CD4-positive, alpha-beta T cell treated with Interleukin-1 beta for 1 hour (primary cell): ENCODE results near the gene SART1.
"Not testable (repeated sequence)": the region's sequence is repeated elsewhere in the genome, so short reads cannot be mapped to it uniquely, and the experiment has no call there.

Source experiments
- DNase-seq, 2 donors: peaks; one replicate each; pipeline ENCODE4 v3.0.0-alpha.2; 2020 to 2022

SART1 gene

DNA sequence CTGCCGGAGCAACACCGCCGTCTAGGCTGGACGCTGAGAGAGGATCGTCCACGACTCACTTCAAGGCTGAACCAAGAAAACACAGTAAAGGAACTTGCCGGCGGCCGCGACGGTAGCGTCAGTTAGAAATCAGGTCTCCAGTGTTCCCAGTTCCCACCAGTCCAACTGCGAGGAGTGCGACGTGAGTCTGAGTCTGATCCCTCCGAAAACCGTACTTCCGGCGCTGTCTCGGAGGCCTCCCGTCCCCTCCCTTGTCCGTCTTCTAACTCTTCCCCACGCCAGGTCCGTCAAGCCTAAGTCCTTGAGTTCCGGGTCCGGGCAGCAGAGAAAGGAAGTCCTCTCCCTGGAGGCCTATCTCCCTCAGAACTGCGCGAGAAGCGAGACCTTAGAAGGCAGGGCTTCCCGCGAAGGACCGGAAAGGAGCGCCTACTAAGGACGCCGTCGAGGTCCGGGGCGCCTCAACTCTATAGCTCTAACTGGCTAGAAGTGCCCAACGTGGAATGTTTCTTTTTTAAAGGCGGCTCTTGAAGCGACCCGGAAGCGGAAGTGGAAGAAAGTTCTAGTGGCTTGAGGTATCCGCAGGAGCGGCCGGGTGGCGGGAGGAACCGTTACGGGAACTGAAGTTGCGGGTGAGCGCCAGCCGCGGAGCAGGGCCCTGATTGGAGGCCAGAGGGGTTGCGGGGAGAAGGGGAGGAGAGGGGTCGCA lies 40.6 kb downstream of the SART1 start, which contains the start of the genes BANF1 and EIF1AD:
TSS of gene BANF1 (plus strand) at position 562 of the 706 bp plus-strand sequence. CDS start 748 bp downstream, outside the sequence.
TSS of gene EIF1AD (minus strand) at position 216 of the 706 bp plus-strand sequence. CDS start 1,768 bp downstream, outside the sequence.
- DNase-seq: peak; percentile 91 to 96

DNA sequence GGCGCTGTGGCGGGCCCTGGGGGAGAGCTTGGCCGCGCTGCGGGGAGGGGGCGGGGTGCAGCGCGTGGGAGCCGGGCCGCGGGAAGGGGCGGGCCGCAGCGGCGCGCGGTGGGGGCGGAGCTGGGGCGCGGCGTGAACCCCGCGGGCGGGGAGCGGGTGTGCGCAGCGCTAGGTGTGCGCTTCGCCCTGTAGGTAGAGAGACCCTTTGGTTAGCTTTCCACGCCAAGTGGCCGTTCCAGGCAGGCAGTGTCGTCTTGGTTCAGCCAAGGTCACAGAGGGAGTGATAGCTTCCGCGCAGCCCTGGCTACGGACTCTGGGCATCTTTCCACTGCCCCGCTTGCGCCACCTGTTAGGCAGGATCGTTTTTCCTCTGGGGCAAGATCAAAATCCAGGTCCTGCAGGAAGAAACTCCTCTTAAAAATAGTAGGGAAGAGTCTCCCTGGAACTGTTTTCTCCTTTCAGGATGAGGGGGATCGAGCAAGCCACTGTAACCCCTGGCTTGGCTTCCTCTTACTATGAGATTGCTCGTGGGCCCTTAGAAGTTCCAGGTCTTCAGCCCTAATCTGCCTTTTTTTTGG lies 41.2 kb downstream of the SART1 start:
- no peak for DNase-seq

DNA sequence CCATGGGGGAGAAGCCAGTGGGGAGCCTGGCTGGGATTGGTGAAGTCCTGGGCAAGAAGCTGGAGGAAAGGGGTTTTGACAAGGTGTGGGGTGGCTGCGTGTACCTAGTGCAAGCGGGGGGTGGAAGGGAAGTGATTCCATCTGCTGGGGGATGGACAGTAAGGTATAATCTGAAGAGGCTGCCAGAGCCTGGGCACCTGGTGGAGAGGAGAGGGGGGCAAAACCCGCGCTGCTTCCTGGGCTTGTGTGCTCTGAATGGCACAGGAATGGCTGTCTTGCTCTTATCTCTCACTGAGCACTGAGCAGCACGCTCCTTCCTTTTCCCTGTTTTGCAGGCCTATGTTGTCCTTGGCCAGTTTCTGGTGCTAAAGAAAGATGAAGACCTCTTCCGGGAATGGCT lies 41.8 kb downstream of the SART1 start:
- DNase-seq: no peak

DNA sequence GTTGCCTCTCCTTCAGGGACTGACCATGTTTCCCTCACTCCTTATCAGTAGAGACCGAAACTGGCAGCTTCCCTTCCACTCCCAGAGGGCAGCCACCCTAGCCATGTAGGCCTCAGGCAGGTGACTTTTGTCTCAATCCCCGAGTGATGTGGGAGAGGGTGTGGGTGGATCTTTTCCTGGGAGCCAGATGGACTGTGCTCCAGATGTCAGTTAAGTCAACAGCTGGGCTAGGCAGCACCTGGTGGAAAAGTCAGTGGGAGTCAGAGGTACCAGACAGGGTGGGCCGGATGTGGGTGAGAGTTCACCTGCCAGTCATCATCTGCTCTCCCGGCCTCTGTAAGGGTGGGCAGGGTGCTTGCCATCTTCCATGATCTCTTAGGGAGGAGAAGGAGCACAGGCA lies 42.7 kb downstream of the SART1 start:
- no peak for DNase-seq

DNA sequence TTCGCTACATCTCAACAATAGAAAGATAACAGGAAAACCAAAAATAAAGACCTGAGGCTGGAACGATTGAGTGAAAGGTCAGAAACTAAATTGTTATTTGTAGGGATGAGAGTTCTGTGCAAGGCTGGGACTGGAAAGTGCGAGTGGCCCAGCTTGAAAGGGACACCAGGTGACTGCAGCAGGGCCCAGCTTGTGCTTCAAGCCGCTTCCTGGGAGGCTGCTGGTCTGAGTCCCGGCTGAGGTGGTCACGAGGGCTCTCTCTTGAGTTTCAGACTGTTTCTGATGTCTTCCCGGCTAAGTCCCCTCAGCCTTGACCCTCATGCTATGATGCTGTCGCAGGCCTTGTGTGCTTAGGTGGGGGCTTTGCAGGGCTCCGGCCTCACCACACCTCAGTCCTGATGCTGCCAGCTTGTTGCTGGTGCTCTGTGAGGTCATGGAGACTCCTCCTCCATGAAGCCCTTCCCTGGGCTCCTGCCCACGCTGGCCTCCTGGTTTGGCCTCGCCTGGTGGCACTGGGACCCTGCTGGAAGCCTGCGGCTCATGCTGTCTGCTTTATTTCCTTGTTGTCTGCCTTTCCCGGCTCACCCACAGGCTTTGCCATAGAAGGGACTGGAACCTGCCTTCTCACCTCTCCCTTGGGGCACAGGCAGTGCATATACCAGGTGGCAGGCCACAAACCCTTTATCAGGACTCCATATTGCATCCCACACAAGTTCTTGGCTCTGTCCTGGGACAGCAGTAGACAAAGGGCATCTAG lies 44.8 kb downstream of the SART1 start:
- DNase-seq: no peak

DNA sequence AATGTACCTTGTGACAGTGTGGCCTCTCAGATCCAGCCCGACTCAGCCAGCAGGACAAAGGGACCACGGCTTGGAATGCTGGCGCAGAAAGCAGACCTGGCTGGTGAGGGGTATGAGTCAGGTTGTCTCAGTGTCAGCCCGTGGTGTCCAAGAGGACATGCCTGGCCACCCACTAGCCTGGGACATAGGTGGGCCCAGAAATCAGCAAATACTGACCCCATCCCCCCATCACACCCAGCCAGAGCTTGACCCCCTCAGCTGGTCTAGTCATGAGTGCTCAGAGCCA lies 45.3 kb downstream of the SART1 start:
- no peak for DNase-seq

DNA sequence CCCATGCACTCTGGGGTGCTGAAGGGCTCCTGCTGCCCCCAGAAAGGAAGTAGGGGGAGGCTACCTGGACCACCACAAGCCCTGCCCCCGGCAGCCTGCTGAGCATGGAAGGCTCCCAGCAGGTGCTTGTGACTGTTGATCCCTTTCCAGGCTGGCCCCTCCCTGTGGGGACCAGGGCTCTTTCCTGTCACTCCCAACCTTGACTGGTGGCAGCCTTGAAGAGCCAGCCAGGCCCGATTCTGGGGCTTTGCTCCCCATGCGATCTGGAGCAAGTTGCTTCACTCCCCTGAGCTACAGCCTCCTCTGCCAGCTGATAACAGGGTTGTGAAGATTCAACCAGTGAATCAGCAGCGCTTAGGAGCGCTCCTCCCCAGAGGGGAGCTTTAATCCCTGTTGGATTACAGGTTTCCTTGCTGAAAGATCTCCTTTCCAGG lies 45.7 kb downstream of the SART1 start:
- DNase-seq: no peak

DNA sequence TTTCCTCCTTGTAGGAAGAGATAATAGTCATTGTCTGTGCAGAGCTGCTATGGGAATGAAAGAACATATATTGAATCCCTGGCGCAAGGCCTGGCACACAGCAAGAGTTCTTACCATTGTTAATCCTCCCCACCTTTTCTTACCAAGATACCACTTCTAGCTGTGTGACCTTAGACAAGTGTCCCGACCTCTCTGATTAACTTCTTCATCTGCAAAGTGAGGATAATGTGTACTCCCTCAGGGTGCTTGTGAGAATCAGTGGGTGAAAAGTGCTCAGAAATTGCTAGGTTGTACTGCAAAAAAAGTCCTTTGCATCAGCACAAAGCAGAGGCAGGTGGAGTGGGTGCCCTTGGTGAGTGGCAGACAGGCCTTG lies 46.5 kb downstream of the SART1 start:
- DNase-seq: no peak

DNA sequence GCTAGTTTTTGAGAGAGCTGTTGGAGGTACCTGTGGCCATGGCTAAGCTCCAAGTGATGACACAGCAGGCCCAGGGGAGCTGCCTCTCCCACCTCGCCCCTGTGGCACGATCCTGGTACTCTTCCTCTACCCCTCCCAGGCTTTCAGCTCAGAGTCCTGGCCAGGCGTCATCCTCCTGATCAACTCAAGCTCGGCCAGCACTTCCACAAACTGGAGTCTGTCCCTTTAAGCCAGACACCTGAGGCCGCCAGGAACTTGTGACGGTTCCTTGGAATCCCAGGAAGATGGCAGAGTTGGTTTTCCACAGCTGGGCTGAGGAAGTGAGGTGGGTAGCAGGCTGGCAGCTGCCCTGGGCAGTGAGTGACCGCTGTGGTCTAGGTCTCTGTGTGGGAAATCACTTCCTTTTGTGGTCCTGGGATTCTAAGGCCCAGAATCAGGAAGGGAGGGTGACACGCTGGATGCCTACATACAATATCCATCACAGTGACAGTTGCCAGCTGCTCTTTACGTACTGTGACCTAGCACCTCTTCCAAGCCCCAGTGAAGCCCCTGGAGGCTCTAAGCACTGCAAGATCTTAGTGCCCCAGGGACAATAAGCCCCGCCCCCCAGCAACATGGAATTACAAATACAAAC lies 47.1 kb downstream of the SART1 start:
- no peak for DNase-seq

DNA sequence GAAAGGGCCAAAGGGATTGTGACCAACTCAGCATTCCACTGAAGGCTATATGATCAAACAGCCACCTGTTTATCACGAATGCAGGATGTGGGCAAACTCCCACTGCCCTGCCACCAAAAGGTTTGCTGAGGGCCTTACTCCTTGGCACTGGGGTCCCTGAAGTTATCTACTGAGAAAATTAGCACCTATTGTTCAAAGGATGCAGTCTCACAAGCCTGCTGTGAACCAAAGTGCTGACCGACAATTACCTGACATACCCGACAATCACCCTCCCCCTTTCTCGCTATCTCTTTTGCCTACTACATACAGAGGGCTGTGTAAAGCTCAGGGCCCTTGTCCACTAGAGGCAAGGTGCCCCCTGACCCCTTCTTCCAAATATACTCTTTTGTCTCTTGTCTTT lies 48.5 kb downstream of the SART1 start:
- DNase-seq: not testable (repeated sequence)

DNA sequence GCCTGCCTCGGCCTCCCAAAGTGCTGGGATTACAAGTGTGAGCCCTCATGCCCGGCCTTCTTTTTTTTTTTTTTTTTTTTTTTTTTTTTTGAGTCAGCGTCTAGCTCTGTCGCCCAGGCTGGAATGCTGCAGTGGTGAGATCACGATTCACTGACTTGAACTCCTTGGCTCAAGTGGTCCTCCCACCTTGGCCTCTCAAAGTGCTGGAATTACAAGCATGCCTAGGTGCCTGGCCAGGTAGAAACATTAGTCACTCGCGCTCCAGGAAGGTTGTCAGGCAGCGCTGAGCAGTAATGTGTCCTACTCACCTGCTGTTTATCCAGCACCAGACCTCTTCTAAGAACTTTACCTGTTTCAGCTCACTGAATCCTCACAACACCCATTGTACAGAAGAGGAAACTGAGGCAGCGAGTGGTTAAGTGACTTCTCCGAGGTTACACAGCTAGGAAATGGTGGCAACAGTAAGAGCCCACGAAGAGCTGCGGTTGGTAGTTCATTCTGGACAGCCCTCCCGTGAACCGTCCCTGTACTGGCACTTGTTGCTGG lies 49.8 kb downstream of the SART1 start:
- no peak for DNase-seq

DNA sequence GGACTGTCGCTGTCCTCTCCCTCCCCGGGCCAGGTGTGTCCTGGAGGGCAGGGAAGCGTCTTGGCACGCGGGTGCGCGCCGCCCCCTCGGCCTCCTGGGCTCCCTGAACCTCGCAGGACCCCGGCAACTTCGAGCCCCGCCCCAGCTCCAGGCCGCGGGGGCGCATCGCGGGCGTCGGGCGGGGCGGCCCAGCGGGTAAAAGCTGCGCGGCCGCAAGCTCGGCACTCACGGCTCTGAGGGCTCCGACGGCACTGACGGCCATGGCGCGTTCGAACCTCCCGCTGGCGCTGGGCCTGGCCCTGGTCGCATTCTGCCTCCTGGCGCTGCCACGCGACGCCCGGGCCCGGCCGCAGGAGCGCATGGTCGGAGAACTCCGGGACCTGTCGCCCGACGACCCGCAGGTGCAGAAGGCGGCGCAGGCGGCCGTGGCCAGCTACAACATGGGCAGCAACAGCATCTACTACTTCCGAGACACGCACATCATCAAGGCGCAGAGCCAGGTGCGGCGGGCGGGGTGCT lies 50.3 kb downstream of the SART1 start, which contains the start of gene CST6:
TSS of gene CST6 (plus strand) at position 224 of the 519 bp plus-strand sequence. CDS start at position 261, 37 bp downstream.
- no peak for DNase-seq

DNA sequence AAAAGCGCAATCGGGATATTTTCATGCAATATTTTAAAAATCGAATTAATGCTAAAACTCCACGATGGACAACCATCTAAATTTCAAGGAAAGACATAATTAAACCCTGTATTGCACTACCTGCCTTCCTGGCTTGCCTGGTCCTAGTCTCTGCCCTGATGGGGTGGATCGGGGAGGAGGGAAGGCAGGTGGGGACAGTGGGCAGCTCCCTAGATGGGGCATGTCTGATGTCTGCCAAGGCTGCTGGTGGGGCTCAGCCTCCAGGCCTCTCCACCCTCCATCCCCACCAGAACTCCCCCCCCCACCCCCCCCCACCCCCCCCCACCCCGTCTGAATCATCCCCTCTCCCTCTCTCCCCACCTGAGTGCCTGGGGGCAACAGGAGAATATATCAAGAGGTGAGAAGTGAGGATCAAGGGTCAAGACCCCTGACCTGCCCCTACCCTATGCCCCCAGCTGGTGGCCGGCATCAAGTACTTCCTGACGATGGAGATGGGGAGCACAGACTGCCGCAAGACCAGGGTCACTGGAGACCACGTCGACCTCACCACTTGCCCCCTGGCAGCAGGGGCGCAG lies 50.9 kb downstream of the SART1 start:
- no peak for DNase-seq

DNA sequence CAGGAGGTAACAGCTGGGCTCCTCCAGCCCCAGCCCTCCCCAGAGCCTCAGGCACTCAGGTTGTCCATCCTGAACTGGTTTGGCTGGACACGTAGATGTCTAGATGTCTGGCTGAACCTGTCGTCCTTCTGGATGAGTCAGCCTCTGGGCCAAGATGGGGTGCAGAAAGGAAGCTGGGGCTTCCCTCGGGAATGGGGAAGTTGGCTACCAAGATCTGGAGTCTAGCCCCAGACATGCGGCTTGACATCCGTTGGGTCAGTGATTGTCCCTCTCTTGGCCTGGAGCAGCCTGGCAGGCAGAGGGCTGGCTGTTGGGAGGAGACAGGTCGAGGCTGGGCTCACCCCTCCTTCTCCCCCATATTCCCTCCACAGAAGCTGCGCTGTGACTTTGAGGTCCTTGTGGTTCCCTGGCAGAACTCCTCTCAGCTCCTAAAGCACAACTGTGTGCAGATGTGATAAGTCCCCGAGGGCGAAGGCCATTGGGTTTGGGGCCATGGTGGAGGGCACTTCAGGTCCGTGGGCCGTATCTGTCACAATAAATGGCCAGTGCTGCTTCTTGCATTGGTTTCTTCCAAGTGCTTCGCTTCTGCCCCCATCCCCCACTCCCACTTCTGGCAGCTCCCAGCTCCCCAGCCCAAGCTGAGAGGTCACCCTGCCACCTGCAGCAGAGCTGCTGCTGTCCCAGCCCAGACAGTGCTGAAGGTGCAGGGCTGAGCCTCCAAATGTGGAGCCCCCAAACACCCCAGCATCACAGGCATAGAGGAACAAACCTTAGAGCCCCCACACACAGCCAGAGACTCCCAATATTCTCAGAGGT lies 51.6 kb downstream of the SART1 start:
- peak in 1 of 2 donors; percentile 65 for DNase-seq

DNA sequence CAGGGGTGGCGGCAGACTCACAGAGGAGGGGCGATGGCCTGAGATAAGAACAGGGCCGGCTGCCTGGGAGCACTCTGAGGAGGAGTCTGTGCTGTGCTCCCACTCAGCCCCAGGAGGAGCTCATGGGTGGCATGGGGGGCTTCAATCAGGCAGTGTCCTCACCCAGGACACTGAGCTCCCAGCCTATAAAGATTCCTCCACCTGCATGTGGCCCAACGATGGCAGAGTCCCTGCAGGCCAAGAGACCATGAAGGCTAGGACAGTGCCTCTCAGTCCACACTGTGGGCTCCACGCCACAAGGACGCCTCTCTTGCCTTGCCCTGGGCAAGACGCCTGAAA lies 52.2 kb downstream of the SART1 start:
- DNase-seq: no peak

DNA sequence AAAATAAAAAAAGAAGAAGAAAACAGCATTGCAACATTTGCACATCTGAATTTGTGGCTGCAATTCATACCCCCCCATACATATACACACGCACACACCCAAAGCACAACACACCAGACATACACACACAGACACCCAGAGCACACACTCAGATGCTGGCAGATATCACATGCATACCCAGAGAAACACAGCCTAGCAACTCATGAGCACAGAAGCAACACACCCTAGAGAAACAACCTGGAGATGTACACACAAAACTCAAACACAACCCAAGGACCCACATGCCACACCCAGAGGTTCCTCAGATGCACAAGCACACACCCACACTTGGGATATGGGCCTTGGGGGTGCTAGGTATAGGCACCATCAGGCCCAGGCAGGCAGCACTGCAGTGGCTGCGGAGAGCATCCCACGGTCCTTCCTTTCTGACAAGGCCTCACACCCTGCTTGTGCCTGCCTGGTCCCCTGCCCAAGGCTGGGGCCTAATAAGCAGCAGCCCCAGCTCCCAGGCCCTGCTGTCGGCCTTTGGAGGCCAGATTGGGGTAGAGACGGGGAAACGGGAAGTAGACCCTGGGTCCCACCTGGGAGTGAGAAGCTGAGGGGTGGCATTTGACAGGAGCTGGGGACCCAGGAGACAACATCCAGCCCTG lies 53.4 kb downstream of the SART1 start:
- DNase-seq: no peak

DNA sequence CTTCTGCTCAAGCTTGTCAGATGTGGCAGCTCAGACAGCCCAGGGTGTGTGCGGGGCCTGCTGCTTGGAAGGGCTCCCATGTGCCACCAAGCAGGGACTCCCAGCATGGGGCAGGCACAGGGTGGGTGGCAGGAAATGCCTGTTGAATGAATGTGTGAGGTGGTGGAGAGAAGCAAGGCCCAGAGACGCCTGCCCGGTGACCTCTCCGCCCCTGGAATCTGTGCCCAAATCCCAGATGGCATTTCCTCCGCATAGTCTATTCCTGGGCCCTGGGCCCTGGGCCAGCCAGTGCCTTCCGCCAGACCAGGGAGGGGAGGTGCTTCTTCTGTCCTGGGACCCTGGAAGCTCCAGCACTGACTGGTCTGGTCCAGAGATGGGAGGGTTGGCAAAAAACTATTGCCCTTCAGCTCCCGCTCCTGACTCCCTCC lies 53.9 kb downstream of the SART1 start:
- no peak for DNase-seq

DNA sequence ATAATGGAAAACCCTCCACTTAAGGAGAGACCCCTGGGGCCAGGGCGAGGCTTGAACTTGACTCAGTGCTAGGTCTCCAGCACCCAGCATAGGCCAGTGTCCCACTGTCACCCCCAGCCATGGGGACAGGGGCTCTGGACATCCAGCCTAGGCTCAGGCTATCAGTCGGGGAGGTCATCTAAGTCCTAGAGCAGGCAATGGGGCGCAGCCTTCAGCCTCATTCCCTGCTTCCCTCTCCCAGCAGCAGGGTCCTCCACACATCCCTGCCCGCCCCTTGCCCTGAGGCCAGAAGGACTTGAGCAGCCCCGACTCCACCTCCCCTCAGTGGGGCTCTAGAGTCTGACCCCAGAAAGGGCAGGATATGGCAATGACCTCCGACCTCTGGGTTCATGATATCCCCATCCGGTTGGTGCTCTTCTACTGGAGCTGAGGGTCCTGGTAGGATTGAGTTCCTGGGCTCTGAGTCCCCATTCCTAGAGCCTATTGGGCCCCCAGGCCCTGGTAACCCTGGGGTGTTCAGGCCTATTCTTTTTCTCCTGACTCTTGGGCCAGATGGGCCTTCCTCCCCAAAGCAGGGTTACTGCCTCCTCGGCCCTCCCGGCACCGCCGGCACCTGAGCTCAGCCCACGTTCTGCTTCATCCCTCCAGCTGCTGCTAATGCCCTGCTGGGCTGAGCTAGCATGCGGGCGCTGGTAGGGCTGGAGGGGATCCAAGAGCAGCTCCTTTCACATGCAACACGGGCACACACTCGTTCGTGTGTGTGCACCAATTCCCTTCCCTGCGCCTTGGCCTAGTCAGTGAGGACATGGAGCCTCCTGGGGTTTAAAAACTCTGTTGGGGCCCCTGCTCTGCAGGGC lies 54.6 kb downstream of the SART1 start:
- DNase-seq: no peak

DNA sequence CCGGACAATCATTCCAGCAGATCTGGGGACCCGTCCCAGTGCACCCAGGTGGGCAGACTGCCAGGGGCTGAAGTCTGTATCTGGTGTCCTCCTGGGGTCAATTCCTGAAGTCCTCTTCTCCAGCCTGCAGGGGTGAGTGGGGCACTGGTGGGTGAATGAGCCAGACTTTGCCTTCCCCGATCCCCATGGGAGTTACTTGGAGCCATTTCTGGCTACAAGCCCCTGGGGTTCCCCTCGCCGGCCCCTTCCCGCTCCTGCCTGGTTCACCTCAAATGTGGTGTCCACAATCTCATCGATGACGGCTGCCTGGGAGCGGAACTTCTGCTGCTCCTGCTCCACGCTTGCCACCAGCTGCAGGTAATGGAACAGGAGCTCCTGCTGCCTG lies 55.3 kb downstream of the SART1 start:
- DNase-seq: no peak

DNA sequence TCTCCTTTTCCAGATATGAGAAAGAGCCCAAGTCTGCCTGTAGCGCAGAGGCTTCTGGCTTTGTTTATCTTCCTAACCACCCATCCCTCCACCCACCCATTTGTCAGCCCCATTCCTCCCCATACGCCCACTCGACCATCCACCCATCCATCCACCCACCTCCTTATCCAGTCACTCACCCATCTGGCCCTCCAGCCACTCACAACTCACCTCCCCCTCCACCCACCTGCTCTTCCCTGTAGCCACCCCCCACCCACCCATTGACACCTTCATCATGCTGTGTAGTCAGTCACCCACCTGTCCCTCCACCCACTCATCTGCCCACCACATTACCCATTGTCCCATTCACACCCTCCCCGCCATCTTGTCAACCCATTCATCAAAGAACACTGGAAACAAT lies 55.8 kb downstream of the SART1 start:
- no peak for DNase-seq
